AG20443 (cell line): ENCODE results near the gene PARD6A.

ENCODE experiments used
- DNase-seq: peaks from one replicate; pipeline ENCODE4 v3.0.0; 2012; ENCODE audit warnings: low spot score, mixed read lengths

PARD6A gene

GRCh38 chr16:67660564-67661028 lies at the start of gene PARD6A:
PARD6A (plus strand) TSS chr16:67660960; CDS start chr16:67661039, 79 bp downstream.
- peak; percentile 99 for DNase-seq

GRCh38 chr16:67613808-67614207 lies 47.0 kb upstream of the PARD6A start:
- DNase-seq = no peak

- DNase-seq = no peak
These were observed 32.5 kb upstream of the PARD6A start for GRCh38 chr16:67628216-67628615.

- no peak for DNase-seq
These were observed 28.2 kb upstream of the PARD6A start for GRCh38 chr16:67632415-67633172.

GRCh38 chr16:67636713-67637112 lies 24.0 kb upstream of the PARD6A start:
- DNase-seq = no peak

- DNase-seq = no peak
These were observed 23.1 kb upstream of the PARD6A start for GRCh38 chr16:67637625-67638024.

- DNase-seq = peak; percentile 67
These were observed 18.7 kb upstream of the PARD6A start for GRCh38 chr16:67641779-67642708.

- DNase-seq = no peak
These were observed 16.7 kb upstream of the PARD6A start for GRCh38 chr16:67644038-67644437.

GRCh38 chr16:67645397-67646121 lies 15.2 kb upstream of the PARD6A start:
- no peak for DNase-seq

- DNase-seq = no peak
These were observed 13.6 kb upstream of the PARD6A start for GRCh38 chr16:67647111-67647651.

- DNase-seq = no peak
These were observed 13.1 kb upstream of the PARD6A start for GRCh38 chr16:67647681-67648080.

- no peak for DNase-seq
These were observed 12.5 kb upstream of the PARD6A start for GRCh38 chr16:67648088-67648763.

GRCh38 chr16:67648764-67649407 lies 11.9 kb upstream of the PARD6A start:
- DNase-seq = no peak

- DNase-seq = peak; percentile 63
These were observed 11.2 kb upstream of the PARD6A start for GRCh38 chr16:67649494-67649931.

GRCh38 chr16:67650023-67650422 lies 10.7 kb upstream of the PARD6A start:
- DNase-seq = no peak

- no peak for DNase-seq
These were observed 9.7 kb upstream of the PARD6A start for GRCh38 chr16:67651039-67651438.

- no peak for DNase-seq
These were observed 8.9 kb upstream of the PARD6A start for GRCh38 chr16:67651847-67652246.

- peak; percentile 78 for DNase-seq
These were observed 8.1 kb upstream of the PARD6A start for GRCh38 chr16:67652578-67653127.

GRCh38 chr16:67653128-67653788 lies 7.5 kb upstream of the PARD6A start:
- peak; percentile 62 for DNase-seq
